ENCODE measurements around the gene SMLR1. TPM values are rescaled to one million over a fixed set of nuclear protein-coding genes. Genes with fewer than 3 reads are reported as not detected.

SMLR1 gene
- total and polyA plus RNA-seq, 7 donors = not detected

- H3K27me3 ChIP-seq = no peaks in the 10 kb centered on the region
- no peaks in the 10 kb centered on the region for H3K36me3 ChIP-seq
- peaks cover 0 to 13% (median 12%) of the 10 kb centered on the region in 4 donors for H3K4me1 ChIP-seq
- intact Hi-C loops (cut with DNase I) = no loop called here
- no peak for TF ChIP-seq POLR2A (IDR thresholded peaks at IDR 0.05)
- TF ChIP-seq CTCF (IDR thresholded peaks at IDR 0.05) = no peak
- no peak for TF ChIP-seq POLR2AphosphoS5 (IDR thresholded peaks at IDR 0.05)
- no peak for TF ChIP-seq EP300 (IDR thresholded peaks at IDR 0.05)
- no peak overlapping the region for H3K4me3 ChIP-seq
- DNase-seq = no peak
- no peak overlapping the region for H3K27ac ChIP-seq
- 52 to 65% methylated on average over 9 of the region's 9 CpGs for WGBS, 2 donors
- no peaks in the 10 kb centered on the region for H3K9me3 ChIP-seq
Observed at GRCh38 chr6:130810307-130811030, 16.7 kb upstream of the SMLR1 start.

GRCh38 chr6:130811932-130812331, 15.3 kb upstream of the SMLR1 start:
- 67 to 86% methylated on average over 5 of the region's 5 CpGs for WGBS, 2 donors
- TF ChIP-seq EP300 (IDR thresholded peaks at IDR 0.05) = no peak
- no peak for TF ChIP-seq POLR2A (IDR thresholded peaks at IDR 0.05)
- no peak for TF ChIP-seq POLR2AphosphoS5 (IDR thresholded peaks at IDR 0.05)
- no peak for TF ChIP-seq CTCF (IDR thresholded peaks at IDR 0.05)
- Histone ChIP-seq H3K27me3 (no peaks in the 10 kb centered on the region), H3K9me3 (no peaks in the 10 kb centered on the region), H3K36me3 (no peaks in the 10 kb centered on the region), H3K4me1 (peaks cover 0 to 13% (median 12%) of the 10 kb centered on the region in 4 donors), H3K4me3 (no peak overlapping the region), H3K27ac (no peak overlapping the region)
- no peak for DNase-seq
- intact Hi-C loops (cut with DNase I) = no loop called here

- DNase-seq = no peak
- peaks cover 0 to 13% (median 12%) of the 10 kb centered on the region in 4 donors for H3K4me1 ChIP-seq
- WGBS, 2 donors = 91 to 93% methylated on average over 3 of the region's 3 CpGs
- intact Hi-C loops (cut with DNase I) = no loop called here
- no peak overlapping the region for H3K27ac ChIP-seq
- H3K27me3 ChIP-seq = no peaks in the 10 kb centered on the region
- TF ChIP-seq EP300 (IDR thresholded peaks at IDR 0.05) (no peak), POLR2AphosphoS5 (IDR thresholded peaks at IDR 0.05) (no peak), CTCF (IDR thresholded peaks at IDR 0.05) (no peak), POLR2A (IDR thresholded peaks at IDR 0.05) (no peak)
- H3K9me3 ChIP-seq = no peaks in the 10 kb centered on the region
- no peak overlapping the region for H3K4me3 ChIP-seq
- H3K36me3 ChIP-seq = no peaks in the 10 kb centered on the region
Observed at GRCh38 chr6:130814506-130814905, 12.7 kb upstream of the SMLR1 start.

GRCh38 chr6:130815200-130816071, 11.8 kb upstream of the SMLR1 start:
- H3K27me3 ChIP-seq = no peaks in the 10 kb centered on the region
- no peak overlapping the region for H3K4me3 ChIP-seq
- H3K9me3 ChIP-seq = no peaks in the 10 kb centered on the region
- H3K27ac ChIP-seq = no peak overlapping the region
- DNase-seq = no peak
- TF ChIP-seq EP300 (IDR thresholded peaks at IDR 0.05) (no peak), CTCF (IDR thresholded peaks at IDR 0.05) (no peak), POLR2AphosphoS5 (IDR thresholded peaks at IDR 0.05) (no peak), POLR2A (IDR thresholded peaks at IDR 0.05) (no peak)
- H3K36me3 ChIP-seq = no peaks in the 10 kb centered on the region
- intact Hi-C loops (cut with DNase I) = no loop called here
- 77 to 81% methylated on average over 5 of the region's 5 CpGs for WGBS, 2 donors
- H3K4me1 ChIP-seq = peaks cover 0 to 8% (median 7%) of the 10 kb centered on the region in 4 donors

All from sigmoid colon (tissue), 7 donors.